ENCODE data around the gene RNF44. TPM values are rescaled to one million over a fixed set of nuclear protein-coding genes. Genes with fewer than 3 reads are reported as not detected.

Gene RNF44
- total RNA-seq, 1 donor from 2014 or later, result 53.0 TPM

DNA sequence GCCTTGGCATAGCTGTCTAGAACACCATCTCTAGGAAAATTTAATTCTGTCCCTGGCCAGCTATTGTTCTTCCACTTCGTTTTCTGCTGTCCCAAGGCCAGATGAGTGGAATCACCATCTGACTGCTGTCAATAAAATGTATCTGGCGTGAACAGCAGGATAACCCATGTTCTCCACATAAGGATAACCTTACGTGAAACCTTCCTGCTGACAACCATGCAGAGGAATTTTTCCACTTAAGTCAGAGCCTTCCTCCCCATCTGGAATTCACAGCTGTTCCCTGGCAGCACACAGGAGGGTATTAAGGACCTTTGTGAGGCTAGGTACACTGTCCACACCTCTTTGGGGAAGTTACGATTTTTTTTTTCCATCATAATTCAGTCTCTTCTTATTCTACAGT lies 28.6 kb downstream of the RNF44 start:
- DNase-seq (ENCODE audit: extremely low spot score, unreplicated experiment), result no peak
- no peaks in the 10 kb centered on the region for H3K27me3 Mint-ChIP-seq (ENCODE audit: unreplicated experiment)
- no peak for TF ChIP-seq CTCF (IDR thresholded peaks at IDR 0.05)
- no peaks in the 10 kb centered on the region for H3K4me1 Mint-ChIP-seq (ENCODE audit: unreplicated experiment)
- H3K36me3 Mint-ChIP-seq (ENCODE audit: unreplicated experiment), result peaks cover 44% of the 10 kb centered on the region
- no peak overlapping the region for H3K27ac Mint-ChIP-seq (ENCODE audit: unreplicated experiment)
- no peak overlapping the region for H3K4me3 Mint-ChIP-seq (ENCODE audit: unreplicated experiment)
- no peaks in the 10 kb centered on the region for H3K9me3 Mint-ChIP-seq (ENCODE audit: unreplicated experiment)

GRCh38 chr5:176507911-176508310 lies 29.3 kb downstream of the RNF44 start:
- no peak for DNase-seq (ENCODE audit: extremely low spot score, unreplicated experiment)
- no peaks in the 10 kb centered on the region for H3K9me3 Mint-ChIP-seq (ENCODE audit: unreplicated experiment)
- H3K4me3 Mint-ChIP-seq (ENCODE audit: unreplicated experiment), result no peak overlapping the region
- no peaks in the 10 kb centered on the region for H3K27me3 Mint-ChIP-seq (ENCODE audit: unreplicated experiment)
- no peak overlapping the region for H3K27ac Mint-ChIP-seq (ENCODE audit: unreplicated experiment)
- no peak for TF ChIP-seq CTCF (IDR thresholded peaks at IDR 0.05)
- H3K36me3 Mint-ChIP-seq (ENCODE audit: unreplicated experiment), result peaks cover 46% of the 10 kb centered on the region
- H3K4me1 Mint-ChIP-seq (ENCODE audit: unreplicated experiment), result no peaks in the 10 kb centered on the region

DNA sequence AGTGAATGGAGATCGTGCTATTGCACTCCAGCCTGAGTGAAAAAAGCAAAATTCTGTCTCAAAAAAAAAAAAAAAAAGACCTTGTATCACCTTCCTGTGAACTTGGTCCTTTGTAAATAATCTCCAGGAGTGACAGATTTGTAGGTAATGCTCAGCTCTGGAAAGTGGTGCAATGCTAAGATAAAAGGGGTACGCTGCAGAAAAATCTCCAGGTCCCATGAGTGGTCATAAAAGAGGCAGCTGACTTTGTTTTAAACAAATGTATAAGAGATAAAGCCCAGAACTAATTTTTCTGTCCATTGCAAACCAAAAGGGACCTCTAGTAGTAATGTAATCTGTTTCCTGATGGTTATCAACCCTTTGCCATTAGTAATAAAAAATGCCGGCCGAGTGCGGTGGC lies 33.7 kb downstream of the RNF44 start:
- H3K4me1 Mint-ChIP-seq (ENCODE audit: unreplicated experiment), result no peaks in the 10 kb centered on the region
- no peaks in the 10 kb centered on the region for H3K9me3 Mint-ChIP-seq (ENCODE audit: unreplicated experiment)
- no peak overlapping the region for H3K27ac Mint-ChIP-seq (ENCODE audit: unreplicated experiment)
- DNase-seq (ENCODE audit: extremely low spot score, unreplicated experiment), result no peak
- H3K36me3 Mint-ChIP-seq (ENCODE audit: unreplicated experiment), result peaks cover 52% of the 10 kb centered on the region
- no peaks in the 10 kb centered on the region for H3K27me3 Mint-ChIP-seq (ENCODE audit: unreplicated experiment)
- no peak overlapping the region for H3K4me3 Mint-ChIP-seq (ENCODE audit: unreplicated experiment)
- no peak for TF ChIP-seq CTCF (IDR thresholded peaks at IDR 0.05)

- H3K36me3 Mint-ChIP-seq (ENCODE audit: unreplicated experiment), result peaks cover 52% of the 10 kb centered on the region
These were observed 35.9 kb downstream of the RNF44 start for GRCh38 chr5:176501333-176501732.

GRCh38 chr5:176500511-176500910 lies 36.7 kb downstream of the RNF44 start:
- no peaks in the 10 kb centered on the region for H3K27me3 Mint-ChIP-seq (ENCODE audit: unreplicated experiment)
- no peak overlapping the region for H3K27ac Mint-ChIP-seq (ENCODE audit: unreplicated experiment)
- no peak for TF ChIP-seq CTCF (IDR thresholded peaks at IDR 0.05)
- peaks cover 55% of the 10 kb centered on the region for H3K36me3 Mint-ChIP-seq (ENCODE audit: unreplicated experiment)
- H3K9me3 Mint-ChIP-seq (ENCODE audit: unreplicated experiment), result no peaks in the 10 kb centered on the region
- no peak overlapping the region for H3K4me3 Mint-ChIP-seq (ENCODE audit: unreplicated experiment)
- no peak for DNase-seq (ENCODE audit: extremely low spot score, unreplicated experiment)
- H3K4me1 Mint-ChIP-seq (ENCODE audit: unreplicated experiment), result no peaks in the 10 kb centered on the region

More at GRCh38 chr5:176501333-176501732, 35.9 kb downstream of the RNF44 start:
- Mint-ChIP-seq H3K27ac (ENCODE audit: unreplicated experiment) (no peak overlapping the region), H3K9me3 (ENCODE audit: unreplicated experiment) (no peaks in the 10 kb centered on the region), H3K27me3 (ENCODE audit: unreplicated experiment) (no peaks in the 10 kb centered on the region), H3K4me3 (ENCODE audit: unreplicated experiment) (no peak overlapping the region), H3K4me1 (ENCODE audit: unreplicated experiment) (no peaks in the 10 kb centered on the region)
- TF ChIP-seq CTCF (IDR thresholded peaks at IDR 0.05), result no peak
- DNase-seq (ENCODE audit: extremely low spot score, unreplicated experiment), result no peak

Data from osteocyte (in vitro differentiated cells).